Activated T-cell treated with anti-CD3 and anti-CD28 coated beads, Interleukin-2, amount 50 U/mL, for 4 hours (primary cell): ENCODE results near the gene CHAD. TPM values are rescaled to one million over a fixed set of nuclear protein-coding genes. Genes with fewer than 3 reads are reported as not detected.
"Not testable (repeated sequence)": the region's sequence is repeated elsewhere in the genome, so short reads cannot be mapped to it uniquely, and the experiment has no call there.

ENCODE experiments used
- ATAC-seq, 2 donors: fragments of 200-7000 bp; cut with Tn5 transposase; one replicate each; pipeline ENCODE4 v1.10.0; 2021
- DNase-seq: peaks from one replicate; pipeline ENCODE4 v3.0.0-alpha.2; 2020
- H3K27me3 Mint-ChIP-seq: one replicate; pipeline ENCODE4 v1.8.0; 2021; ENCODE audit warnings: low read depth, mixed read lengths
- H3K36me3 Mint-ChIP-seq: one replicate; pipeline ENCODE4 v1.8.0; 2022; ENCODE audit warnings: mixed read lengths; ENCODE audit not compliant: insufficient read depth
- H3K4me1 Mint-ChIP-seq: one replicate; pipeline ENCODE4 v1.8.0; 2021; ENCODE audit warnings: low read depth, mixed read lengths
- H3K4me3 Mint-ChIP-seq: one replicate; pipeline ENCODE4 v1.8.0; 2021; ENCODE audit warnings: mild to moderate bottlenecking, moderate library complexity, mixed read lengths
- H3K9me3 Mint-ChIP-seq: one replicate; pipeline ENCODE4 v1.8.0; 2021; ENCODE audit warnings: mixed read lengths
- total RNA-seq, 3 donors: library from RNA; stranded (reverse); gene quantifications; one replicate each; pipeline ENCODE4 v1.2.1, GENCODE V29; 2021

The CHAD gene
- total RNA-seq, 3 donors from 2014 or later = not detected

- Mint-ChIP-seq H3K36me3 (no peaks in the 10 kb centered on the region), H3K27me3 (no peaks in the 10 kb centered on the region), H3K9me3 (no peaks in the 10 kb centered on the region), H3K4me1 (peaks cover 28% of the 10 kb centered on the region), H3K4me3 (peak within 1 kb of the TSS; percentile 81)
- DNase-seq (peak; percentile 51), ATAC-seq (peak; percentile 94)
Observed at GRCh38 chr17:50425682-50426471, 42.8 kb downstream of the CHAD start, which contains the start of gene ACSF2. Gene ACSF2 (plus strand): TSS chr17:50426218. CDS start chr17:50426262, 44 bp downstream.

GRCh38 chr17:50424996-50425681, 43.5 kb downstream of the CHAD start:
- peak overlapping the region; percentile 81 for H3K4me3 Mint-ChIP-seq
- no peaks in the 10 kb centered on the region for H3K9me3 Mint-ChIP-seq
- peaks cover 33% of the 10 kb centered on the region for H3K4me1 Mint-ChIP-seq
- no peaks in the 10 kb centered on the region for H3K36me3 Mint-ChIP-seq
- no peak for ATAC-seq
- no peak for DNase-seq
- H3K27me3 Mint-ChIP-seq = no peaks in the 10 kb centered on the region

GRCh38 chr17:50424246-50424995, 44.3 kb downstream of the CHAD start:
- peaks cover 33% of the 10 kb centered on the region for H3K4me1 Mint-ChIP-seq
- H3K4me3 Mint-ChIP-seq = no peak overlapping the region
- H3K27me3 Mint-ChIP-seq = no peaks in the 10 kb centered on the region

GRCh38 chr17:50423553-50424159, 45.0 kb downstream of the CHAD start:
- no peak overlapping the region for H3K4me3 Mint-ChIP-seq

More at GRCh38 chr17:50424246-50424995, 44.3 kb downstream of the CHAD start:
- Mint-ChIP-seq H3K36me3 (no peaks in the 10 kb centered on the region), H3K9me3 (no peaks in the 10 kb centered on the region)
- DNase-seq = no peak
- no peak for ATAC-seq

GRCh38 chr17:50422738-50423137, 45.9 kb downstream of the CHAD start:
- H3K9me3 Mint-ChIP-seq = peaks cover 6% of the 10 kb centered on the region

More at GRCh38 chr17:50423553-50424159, 45.0 kb downstream of the CHAD start:
- Mint-ChIP-seq H3K36me3 (no peaks in the 10 kb centered on the region), H3K9me3 (peaks cover 6% of the 10 kb centered on the region), H3K27me3 (no peaks in the 10 kb centered on the region), H3K4me1 (peaks cover 34% of the 10 kb centered on the region)
- DNase-seq (no peak), ATAC-seq (no peak)

GRCh38 chr17:50421308-50422051, 47.2 kb downstream of the CHAD start:
- Mint-ChIP-seq H3K4me1 (peaks cover 23% of the 10 kb centered on the region), H3K36me3 (no peaks in the 10 kb centered on the region), H3K9me3 (peaks cover 6% of the 10 kb centered on the region), H3K27me3 (no peaks in the 10 kb centered on the region), H3K4me3 (peak overlapping the region; percentile 77)
- DNase-seq = no peak
- no peak for ATAC-seq

More at GRCh38 chr17:50422738-50423137, 45.9 kb downstream of the CHAD start:
- peaks cover 34% of the 10 kb centered on the region for H3K4me1 Mint-ChIP-seq
- DNase-seq (no peak), ATAC-seq (no peak)
- H3K4me3 Mint-ChIP-seq = no peak overlapping the region
- H3K27me3 Mint-ChIP-seq = no peaks in the 10 kb centered on the region
- H3K36me3 Mint-ChIP-seq = no peaks in the 10 kb centered on the region

GRCh38 chr17:50420419-50421112, 48.1 kb downstream of the CHAD start:
- no peaks in the 10 kb centered on the region for H3K36me3 Mint-ChIP-seq
- H3K27me3 Mint-ChIP-seq = no peaks in the 10 kb centered on the region
- peaks cover 20% of the 10 kb centered on the region for H3K4me1 Mint-ChIP-seq
- peaks cover 6% of the 10 kb centered on the region for H3K9me3 Mint-ChIP-seq
- H3K4me3 Mint-ChIP-seq = no peak overlapping the region
- DNase-seq (no peak), ATAC-seq (no peak)

GRCh38 chr17:50419577-50419976, 49.1 kb downstream of the CHAD start:
- not testable (repeated sequence) for H3K36me3 Mint-ChIP-seq, ATAC-seq, DNase-seq, H3K9me3 Mint-ChIP-seq, H3K4me3 Mint-ChIP-seq, H3K27me3 Mint-ChIP-seq
- H3K4me1 Mint-ChIP-seq = peaks cover 16% of the 10 kb centered on the region

GRCh38 chr17:50414808-50415207, 53.9 kb downstream of the CHAD start:
- Mint-ChIP-seq H3K27me3 (peaks cover 8% of the 10 kb centered on the region), H3K9me3 (peaks cover 6% of the 10 kb centered on the region), H3K4me3 (no peak overlapping the region), H3K4me1 (peaks cover 2% of the 10 kb centered on the region), H3K36me3 (no peaks in the 10 kb centered on the region)
- DNase-seq (no peak), ATAC-seq (no peak)

Other genes starting within 250 kb of the CHAD start
- gene TMEM92, start 194.4 kb downstream of the CHAD start, total RNA-seq = not detected
- 10 to 100 TPM; 23.8 to 25.0 (median 24.1) TPM for gene XYLT2, start 122.8 kb downstream of the CHAD start, total RNA-seq
- 100 to 1,000 TPM in 2 of 3 donors, 10 to 100 TPM in 1; 85.2 to 109 (median 102) TPM for gene MRPL27, start 95.7 kb downstream of the CHAD start, total RNA-seq
- 10 to 100 TPM; 12.2 to 13.3 (median 12.6) TPM for gene EME1, start 95.7 kb downstream of the CHAD start, total RNA-seq
- 100 to 1,000 TPM; 153 to 174 (median 159) TPM for gene LRRC59, start 71.4 kb downstream of the CHAD start, total RNA-seq
- gene ACSF2, start 42.7 kb downstream of the CHAD start, total RNA-seq = 1 to 10 TPM; 3.7 to 4.3 (median 4.3) TPM
- gene RSAD1, start 10.0 kb upstream of the CHAD start, total RNA-seq = 10 to 100 TPM; 59.9 to 67.7 (median 67.4) TPM
- gene MYCBPAP, start 39.6 kb upstream of the CHAD start, total RNA-seq = under 1 TPM; 0.26 to 0.49 (median 0.30) TPM
- gene EPN3, start 63.9 kb upstream of the CHAD start, total RNA-seq = under 1 TPM in 1 of 3 donors, not detected in 2; 0.30 TPM
- gene SPATA20, start 78.3 kb upstream of the CHAD start, total RNA-seq = 10 to 100 TPM in 2 of 3 donors, 1 to 10 TPM in 1; 6.5 to 16.9 (median 13.5) TPM
- under 1 TPM in 1 of 3 donors, not detected in 2; 0.03 TPM for gene CACNA1G, start 91.8 kb upstream of the CHAD start, total RNA-seq
- under 1 TPM; 0.26 to 0.63 (median 0.49) TPM for gene ABCC3, start 166.0 kb upstream of the CHAD start, total RNA-seq
- gene ANKRD40, start 239.0 kb upstream of the CHAD start, total RNA-seq = 10 to 100 TPM; 54.4 to 61.1 (median 59.1) TPM